IMR-90 (cell line): ENCODE measurements around the gene EXOC4. TPM values are rescaled to one million over a fixed set of nuclear protein-coding genes. Genes with fewer than 3 reads are reported as not detected.

ENCODE experiments used
- ATAC-seq: fragments of 200-7000 bp; cut with Tn5 transposase; 2 replicates; pipeline ENCODE4 v1.9.1; 2020; ENCODE audit warnings: low read depth, mild to moderate bottlenecking, moderate library complexity
- BruUV-seq: library from RNA; stranded (reverse); fragments of 400-500 nt; replicated peaks from 2 replicates; lab custom pipeline; 2021; lab: Mats Ljungman, UMichigan
- CTCF ChIA-PET: fragments of 300-600 bp; formaldehyde crosslinking; extraction: SDS; loops from one replicate; lab custom pipeline; 2021; ENCODE audit warnings: antibody characterized with exemption; lab: Yijun Ruan, JAX
- POLR2A ChIA-PET: fragments of 300-600 bp; sonication (Branson Sonifier 250); formaldehyde crosslinking; loops from one replicate; lab custom pipeline; 2022; ENCODE audit warnings: antibody characterized with exemption; ENCODE audit not compliant: unreplicated experiment; lab: Charles Lee
- DNase-seq: peaks from one replicate; pipeline ENCODE4 v3.0.0; 2013
- H2AFZ ChIP-seq: replicated peaks from 2 replicates; pipeline ENCODE3; 2013; ENCODE audit warnings: low read length, mild to moderate bottlenecking; ENCODE audit not compliant: poor library complexity
- H2AK5ac ChIP-seq: 2 replicates; pipeline ENCODE4 v1.6.1; 2013; ENCODE audit warnings: low read depth, low read length, inconsistent platforms
- H2AK9ac ChIP-seq: replicated peaks from 2 replicates; pipeline ENCODE3; 2013; ENCODE audit warnings: mild to moderate bottlenecking, low read depth, low read length, moderate library complexity; ENCODE audit not compliant: poor library complexity
- H2BK120ac ChIP-seq: 2 replicates; pipeline ENCODE4 v1.6.1; 2013; ENCODE audit warnings: low read depth, low read length, inconsistent platforms
- H2BK15ac ChIP-seq: 3 replicates; pipeline ENCODE4 v1.6.1; 2013; ENCODE audit warnings: low read depth, low read length, inconsistent platforms
- H2BK20ac ChIP-seq: 2 replicates; pipeline ENCODE4 v1.6.1; 2013; ENCODE audit warnings: low read depth, mild to moderate bottlenecking, inconsistent platforms, low read length, moderate library complexity
- H2BK5ac ChIP-seq: 2 replicates; pipeline ENCODE4 v1.6.1; 2013; ENCODE audit warnings: mild to moderate bottlenecking, low read depth, low read length, inconsistent platforms; ENCODE audit not compliant: poor library complexity, severe bottlenecking
- H3K14ac ChIP-seq: replicated peaks from 2 replicates; pipeline ENCODE4 v1.6.1; 2013; ENCODE audit warnings: low read depth, low read length, inconsistent platforms
- H3K18ac ChIP-seq: 2 replicates; pipeline ENCODE4 v1.6.1; 2013; ENCODE audit warnings: low read depth, low read length, control low read depth
- H3K23ac ChIP-seq: 2 replicates; pipeline ENCODE4 v1.6.1; 2013; ENCODE audit warnings: low read depth, low read length, inconsistent platforms
- H3K27ac ChIP-seq: 2 replicates; pipeline ENCODE4 v1.5.1; 2013; ENCODE audit warnings: mild to moderate bottlenecking, control low read depth, low read length; ENCODE audit not compliant: insufficient read depth
- H3K27me3 ChIP-seq: 2 replicates; pipeline ENCODE4 v1.6.1; 2013; ENCODE audit warnings: low read length; ENCODE audit not compliant: control insufficient read depth, insufficient read depth
- H3K36me3 ChIP-seq: 2 replicates; pipeline ENCODE4 v1.6.1; 2013; ENCODE audit warnings: low read length, mixed read lengths; ENCODE audit not compliant: control insufficient read depth, insufficient read depth
- H3K4ac ChIP-seq: 2 replicates; pipeline ENCODE4 v1.6.1; 2013; ENCODE audit warnings: low read depth, low read length, inconsistent platforms
- H3K4me1 ChIP-seq: 2 replicates; pipeline ENCODE4 v1.6.1; 2013; ENCODE audit warnings: low read length, mixed read lengths; ENCODE audit not compliant: control insufficient read depth, insufficient read depth
- H3K4me2 ChIP-seq: 2 replicates; pipeline ENCODE4 v1.6.1; 2013; ENCODE audit warnings: low read depth, mild to moderate bottlenecking, control low read depth, low read length, moderate library complexity
- H3K4me3 ChIP-seq: 2 replicates; pipeline ENCODE4 v1.5.1; 2013; ENCODE audit warnings: low read depth, mild to moderate bottlenecking, control low read depth, low read length, moderate library complexity; ENCODE audit not compliant: insufficient read depth
- H3K56ac ChIP-seq: 2 replicates; pipeline ENCODE4 v1.6.1; 2013; ENCODE audit warnings: low read length, inconsistent platforms; ENCODE audit not compliant: insufficient read depth; ENCODE audit errors: extremely low read depth
- H3K79me1 ChIP-seq, 2 experiments: 2 replicates each; pipeline ENCODE4 v1.6.1; 2013; ENCODE audit warnings: low read length in 2 of 2, inconsistent platforms in 1 of 2, low read depth in 1 of 2
- H3K9ac ChIP-seq: 2 replicates; pipeline ENCODE4 v1.6.1; 2013; ENCODE audit warnings: low read depth, low read length, control low read depth
- H3K9me1 ChIP-seq: 2 replicates; pipeline ENCODE4 v1.6.1; 2013; ENCODE audit warnings: low read length, inconsistent platforms; ENCODE audit not compliant: insufficient read depth
- H3K9me3 ChIP-seq: 2 replicates; pipeline ENCODE4 v1.6.1; 2013; ENCODE audit warnings: low read length; ENCODE audit not compliant: control insufficient read depth, insufficient read depth
- H4K20me1 ChIP-seq: 2 replicates; pipeline ENCODE4 v1.6.1; 2013; ENCODE audit warnings: low read length, inconsistent platforms; ENCODE audit not compliant: insufficient read depth
- H4K5ac ChIP-seq: 2 replicates; pipeline ENCODE4 v1.6.1; 2013; ENCODE audit warnings: mild to moderate bottlenecking, low read depth, low read length, control low read depth
- H4K8ac ChIP-seq, 2 experiments: 2 replicates each; pipeline ENCODE4 v1.6.1; 2013; ENCODE audit warnings: low read depth in 2 of 2, low read length in 2 of 2, control low read depth in 1 of 2, inconsistent platforms in 1 of 2
- H4K91ac ChIP-seq: 2 replicates; pipeline ENCODE4 v1.6.1; 2013; ENCODE audit warnings: low read depth, low read length, inconsistent platforms; ENCODE audit not compliant: insufficient read depth
- BHLHE40 ChIP-seq: fragments of 150-350 bp; IDR thresholded peaks from 2 replicates; pipeline ENCODE4 v1.6.1; 2016; ENCODE audit warnings: mild to moderate bottlenecking, low read depth, low read length
- CEBPB ChIP-seq: IDR thresholded peaks from 2 replicates; pipeline ENCODE4 v1.6.1; 2012; ENCODE audit warnings: low read depth, low read length, improper control_type of control experiment
- CHD1 ChIP-seq: IDR thresholded peaks from 2 replicates; pipeline ENCODE4 v1.6.1; 2012; ENCODE audit warnings: low read depth, low read length, improper control_type of control experiment
- MAFK ChIP-seq: IDR thresholded peaks from 2 replicates; pipeline ENCODE4 v1.6.1; 2012; ENCODE audit warnings: low read depth, low read length, improper control_type of control experiment
- MXI1 ChIP-seq: IDR thresholded peaks from 2 replicates; pipeline ENCODE4 v1.6.1; 2012; ENCODE audit warnings: low read depth, mild to moderate bottlenecking, low read length, moderate library complexity, borderline replicate concordance
- NFE2L2 ChIP-seq: fragments of 150-350 bp; IDR thresholded peaks from 2 replicates; pipeline ENCODE4 v1.6.1; 2016; ENCODE audit warnings: low read depth, mild to moderate bottlenecking, low read length
- POLR2A ChIP-seq: IDR thresholded peaks from 2 replicates; pipeline ENCODE4 v1.6.1; 2012; ENCODE audit warnings: mild to moderate bottlenecking, low read depth, low read length
- RCOR1 ChIP-seq: IDR thresholded peaks from 2 replicates; pipeline ENCODE4 v1.6.1; 2012; ENCODE audit warnings: mild to moderate bottlenecking, low read length, improper control_type of control experiment; ENCODE audit not compliant: insufficient replicate concordance
- RFX5 ChIP-seq: IDR thresholded peaks from 2 replicates; pipeline ENCODE4 v1.8.0; 2012; ENCODE audit warnings: low read depth, mild to moderate bottlenecking, low read length, moderate library complexity
- WGBS, 2 experiments: methylation state at CpG; one replicate each; pipeline versions ENCODE4 v1.1.5 to v1.1.7; 2013; ENCODE audit warnings: missing lambda C conversion rate in 2 of 2; ENCODE audit not compliant: insufficient read length in 1 of 2; ENCODE audit errors: extremely low coverage in 2 of 2; 5-methylcytosine and 5-hydroxymethylcytosine counted together
- dilution Hi-C: fragments of 300-500 bp; cut with HindIII; formaldehyde crosslinking; loops from one replicate; pipeline ENCODE4 v1.14.3; 2018; ENCODE audit warnings: low sequenced_read_pairs; ENCODE audit not compliant: unreplicated experiment
- in situ Hi-C: fragments of 300-500 bp; cut with MboI; formaldehyde crosslinking; loops from 3 replicates; pipeline ENCODE4 v1.14.3; 2019; ENCODE audit warnings: low sequenced_read_pairs, inconsistent platforms, mixed read lengths
- intact Hi-C: fragments of 100-400 bp; cut with micrococcal nuclease; formaldehyde crosslinking; loops from 2 replicates; pipeline ENCODE4 v1.10.0; 2022
- polyA plus RNA-seq, 3 experiments: library from polyadenylated mRNA; depleted of rRNA; stranded (reverse); fragments of >200 nt; gene quantifications; 2 replicates each; pipeline ENCODE4 v1.2.3, GENCODE V29; 2012; ENCODE audit warnings: low replicate concordance in 1 of 3
- total RNA-seq: library from RNA; depleted of rRNA; stranded (reverse); fragments of >200 nt; gene quantifications from 2 replicates; pipeline ENCODE4 v1.2.3, GENCODE V29; 2012
- TF ChIP-seq, protein P1 (sequence below): conservative IDR thresholded peaks from 2 replicates; pipeline ENCODE4 v1.5.1; 2012; ENCODE audit warnings: mild to moderate bottlenecking, low read depth, low read length, improper control_type of control experiment

Gene EXOC4
- total and polyA plus RNA-seq, 2 of the 4 experiments (the other 2 are of a cell fraction), result 25.4 to 94.6 TPM

- no peak overlapping the region for H3K4me2 ChIP-seq
- in situ Hi-C loops, result no loop called here
- peaks cover 21 to 22% of the 10 kb centered on the region in 2 experiments; a peak in 3 of 4 replicates for H3K79me1 ChIP-seq
- ATAC-seq, result no peak
- H3K9ac ChIP-seq, result no peak overlapping the region
- no peak overlapping the region for H3K4ac ChIP-seq
- no peak overlapping the region for H2BK120ac ChIP-seq
- H2AK9ac ChIP-seq, result no peak overlapping the region
- H2AFZ ChIP-seq, result no peak overlapping the region
- TF ChIP-seq RCOR1 (no peak), MXI1 (no peak), CHD1 (no peak), NFE2L2 (no peak), BHLHE40 (no peak), POLR2A (no peak), CEBPB (no peak), RFX5 (no peak), MAFK (no peak)
- TF ChIP-seq, protein P1, sequence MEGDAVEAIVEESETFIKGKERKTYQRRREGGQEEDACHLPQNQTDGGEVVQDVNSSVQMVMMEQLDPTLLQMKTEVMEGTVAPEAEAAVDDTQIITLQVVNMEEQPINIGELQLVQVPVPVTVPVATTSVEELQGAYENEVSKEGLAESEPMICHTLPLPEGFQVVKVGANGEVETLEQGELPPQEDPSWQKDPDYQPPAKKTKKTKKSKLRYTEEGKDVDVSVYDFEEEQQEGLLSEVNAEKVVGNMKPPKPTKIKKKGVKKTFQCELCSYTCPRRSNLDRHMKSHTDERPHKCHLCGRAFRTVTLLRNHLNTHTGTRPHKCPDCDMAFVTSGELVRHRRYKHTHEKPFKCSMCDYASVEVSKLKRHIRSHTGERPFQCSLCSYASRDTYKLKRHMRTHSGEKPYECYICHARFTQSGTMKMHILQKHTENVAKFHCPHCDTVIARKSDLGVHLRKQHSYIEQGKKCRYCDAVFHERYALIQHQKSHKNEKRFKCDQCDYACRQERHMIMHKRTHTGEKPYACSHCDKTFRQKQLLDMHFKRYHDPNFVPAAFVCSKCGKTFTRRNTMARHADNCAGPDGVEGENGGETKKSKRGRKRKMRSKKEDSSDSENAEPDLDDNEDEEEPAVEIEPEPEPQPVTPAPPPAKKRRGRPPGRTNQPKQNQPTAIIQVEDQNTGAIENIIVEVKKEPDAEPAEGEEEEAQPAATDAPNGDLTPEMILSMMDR, result no peak
- H3K9me1 ChIP-seq, result peaks cover 4% of the 10 kb centered on the region; the same call in 1 of the 2 replicates
- no peaks in the 10 kb centered on the region for H3K9me3 ChIP-seq
- dilution Hi-C loops, result no loop called here
- no peak overlapping the region for H3K18ac ChIP-seq
- no peak overlapping the region for H2BK5ac ChIP-seq
- ChIA-PET CTCF (interaction anchor here (1.4 kb wide), 1 partner anchor 12 kb away, joined by 5 read pairs; no protein-coding TSS in a partner anchor), POLR2A (no interaction called here)
- H2BK20ac ChIP-seq, result no peak overlapping the region
- intact Hi-C loops, result no loop called here
- WGBS, 2 experiments, result no CpG with 5 or more reads among the region's 2 CpGs
- no TSS peak for BruUV-seq
- no peak overlapping the region for H4K91ac ChIP-seq
- H3K27me3 ChIP-seq, result no peaks in the 10 kb centered on the region
- no peak for DNase-seq
- no peak overlapping the region for H2BK15ac ChIP-seq
- peaks cover 6% of the 10 kb centered on the region for H3K36me3 ChIP-seq
- H3K4me3 ChIP-seq, result no peak overlapping the region
- no peak overlapping the region for H3K27ac ChIP-seq
- no peaks in the 10 kb centered on the region for H3K4me1 ChIP-seq
- H2AK5ac ChIP-seq, result no peak overlapping the region
- no peak overlapping the region for H3K23ac ChIP-seq
- H3K56ac ChIP-seq, result no peak overlapping the region
- no peak overlapping the region for H3K14ac ChIP-seq
- no peak overlapping the region for H4K8ac ChIP-seq
- no peak overlapping the region for H4K5ac ChIP-seq
- H4K20me1 ChIP-seq, result no peaks in the 10 kb centered on the region; the same call in 1 of the 2 replicates
Measured at GRCh38 chr7:133284092-133284491, 31.2 kb downstream of the EXOC4 start.
